Measurements from ENCODE around the gene RAE1.

The RAE1 gene

DNA sequence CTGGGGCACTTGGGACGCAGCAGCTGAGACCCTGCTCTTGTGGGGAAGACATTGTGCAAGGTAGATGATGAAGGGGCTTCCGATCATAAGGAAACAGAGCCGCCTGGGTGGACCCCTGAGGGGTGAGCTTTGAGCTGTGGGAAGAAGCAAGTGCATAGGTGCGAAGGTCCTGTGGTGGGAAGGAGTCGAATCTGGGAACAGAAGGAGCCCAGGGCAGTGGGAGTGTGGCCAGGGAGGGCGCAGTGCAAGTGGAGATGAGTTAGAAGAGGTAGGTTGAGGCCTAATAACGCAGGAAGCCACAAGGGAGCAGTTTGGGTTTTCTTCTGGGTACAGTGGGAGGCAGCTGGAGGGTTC is 50.5 kb downstream of the RAE1 start:
- DNase-seq: no peak

DNA sequence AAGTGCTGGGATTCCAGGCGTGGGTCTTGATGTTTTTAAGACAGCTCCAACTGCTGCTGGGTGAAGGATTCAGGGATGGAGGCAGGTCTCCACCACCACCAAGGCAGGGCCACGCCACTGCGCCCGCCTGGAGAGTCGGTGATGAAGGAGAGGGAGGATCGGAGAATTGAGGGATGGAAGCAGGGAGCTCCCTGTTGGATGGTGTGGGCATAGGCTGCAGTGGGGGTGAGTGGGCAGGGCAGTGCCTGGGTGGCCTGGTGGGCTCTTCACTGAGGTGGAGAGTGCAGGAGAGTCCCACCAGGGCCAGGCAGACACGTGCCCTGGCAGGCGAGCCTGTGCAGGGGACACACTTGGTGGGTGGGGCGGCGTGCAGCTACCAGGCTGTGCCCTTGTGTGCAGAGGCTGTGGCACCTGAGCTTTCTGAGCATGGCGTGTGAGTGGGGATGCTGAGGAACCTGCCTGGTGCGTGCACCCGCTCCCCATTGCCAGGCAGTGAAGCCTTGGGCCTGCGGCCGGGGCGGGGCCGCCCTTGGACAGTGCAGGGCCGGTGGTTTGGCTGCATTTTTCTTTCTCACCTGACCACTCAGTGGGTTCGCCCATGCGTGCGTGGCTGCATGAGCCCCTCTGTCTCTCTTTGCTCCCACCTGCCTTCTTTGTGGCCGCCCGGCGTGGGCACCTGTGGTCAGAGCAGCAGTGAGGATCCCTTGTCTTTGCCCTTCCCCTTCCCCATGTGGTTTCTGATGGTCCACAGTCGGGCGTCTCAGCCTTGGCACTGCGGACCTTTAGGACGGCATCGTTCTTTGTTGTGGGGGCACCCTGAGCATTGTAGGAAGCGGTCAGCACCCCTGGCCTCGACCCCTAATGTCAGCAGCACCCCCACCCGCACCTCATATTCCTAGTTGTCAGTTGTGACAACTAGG is 51.4 kb downstream of the RAE1 start:
- no peak for DNase-seq

DNA sequence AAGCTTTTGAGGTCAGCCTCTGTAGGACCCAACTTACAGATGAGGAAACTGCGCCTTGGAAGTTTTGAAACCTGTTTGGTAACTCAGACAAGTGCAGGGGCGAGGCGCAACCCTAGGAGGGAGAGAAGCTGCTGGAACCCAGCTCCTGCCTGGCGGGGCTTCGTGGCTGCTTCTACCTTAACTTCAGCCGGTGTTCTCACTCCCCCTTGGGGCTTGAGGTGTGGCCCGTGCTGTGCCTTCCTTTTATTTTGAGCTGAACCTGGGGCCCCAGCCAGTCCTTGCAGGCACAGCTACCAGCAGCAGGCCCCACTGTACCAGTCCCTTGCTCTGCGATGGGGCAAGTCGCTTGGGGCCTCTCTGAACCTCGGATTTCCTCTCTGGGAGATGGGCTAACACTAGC is 52.2 kb downstream of the RAE1 start:
- DNase-seq: no peak

DNA sequence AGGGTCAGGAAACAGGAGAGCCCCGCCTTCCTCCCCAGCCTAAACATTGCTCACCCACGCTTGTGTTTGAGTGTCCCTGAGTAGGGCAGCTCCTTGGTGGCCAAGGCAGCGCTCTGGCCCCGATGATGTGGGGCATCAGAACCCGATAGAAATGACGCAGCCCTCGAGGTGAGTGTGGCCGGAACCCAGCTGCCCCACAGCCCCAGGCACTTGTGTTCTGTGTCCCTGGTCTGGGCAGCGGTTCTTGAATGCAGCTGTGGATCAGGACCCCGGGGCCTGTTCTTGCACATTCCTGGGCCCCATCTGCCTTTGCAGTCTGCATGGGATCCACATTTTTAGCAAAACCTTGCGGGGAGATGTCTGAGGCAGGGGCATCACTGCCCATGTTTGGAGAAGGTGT is 53.0 kb downstream of the RAE1 start:
- no peak for DNase-seq

- DNase-seq: no peak
Measured at GRCh38 chr20:57404419-57405072, 53.5 kb downstream of the RAE1 start.

- no peak for DNase-seq
Measured at GRCh38 chr20:57405236-57406016, 54.4 kb downstream of the RAE1 start.

- no peak for DNase-seq
Measured at GRCh38 chr20:57407541-57407956, 56.5 kb downstream of the RAE1 start.

DNA sequence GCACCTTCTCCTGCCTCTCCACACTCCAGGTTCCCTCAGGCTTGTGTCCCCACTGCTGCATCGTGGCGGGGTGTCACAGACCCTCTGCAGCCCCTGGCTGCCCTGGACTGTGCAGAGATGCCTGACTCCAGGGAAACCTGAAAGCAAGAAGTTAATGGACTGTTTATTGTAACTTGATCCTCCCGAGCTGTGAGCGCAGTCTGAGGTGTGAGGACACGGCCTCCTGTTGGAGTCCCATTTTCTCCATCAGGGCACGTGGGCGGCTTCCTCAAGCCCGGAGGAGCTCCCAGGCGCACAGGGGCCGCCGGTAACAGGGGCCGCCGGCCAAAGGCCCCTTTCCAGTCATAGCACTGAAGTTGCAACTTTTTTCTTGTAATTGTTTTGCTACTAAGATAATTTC is 57.1 kb downstream of the RAE1 start:
- DNase-seq: no peak

DNA sequence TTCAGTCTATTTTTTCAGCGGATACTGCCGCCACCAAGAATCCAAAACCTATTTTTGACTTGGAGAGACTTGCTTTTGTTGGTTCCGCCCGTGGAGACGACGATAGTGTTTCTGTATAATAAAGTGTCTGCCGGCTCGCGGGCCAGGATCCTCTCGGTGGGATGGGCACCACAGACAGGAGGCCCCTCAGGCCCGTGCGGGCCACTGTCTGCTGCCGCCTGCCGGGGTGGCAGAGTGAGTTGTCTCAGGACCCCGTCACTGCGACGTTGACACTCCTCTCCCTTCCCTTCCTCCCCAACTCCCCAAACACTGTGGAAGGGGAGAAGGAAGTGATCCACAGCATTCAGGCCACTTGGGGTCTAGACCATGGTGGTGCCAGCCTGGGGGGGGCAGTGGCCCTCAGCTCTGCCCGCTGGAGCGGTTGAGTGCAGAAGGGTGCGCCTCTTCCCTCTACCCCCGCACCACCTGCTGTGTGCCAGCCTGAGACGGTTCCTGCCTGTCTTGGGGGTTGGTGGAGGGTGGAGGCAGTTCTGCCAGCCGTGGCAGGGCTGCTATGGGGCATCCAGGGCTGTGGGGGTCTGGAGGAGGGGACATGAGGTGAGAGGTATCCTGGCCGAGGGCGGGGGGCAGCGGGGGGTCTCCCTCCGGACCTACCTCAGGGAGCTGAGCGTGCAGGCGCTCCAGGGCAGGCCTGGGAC is 57.6 kb downstream of the RAE1 start:
- DNase-seq: no peak

DNA sequence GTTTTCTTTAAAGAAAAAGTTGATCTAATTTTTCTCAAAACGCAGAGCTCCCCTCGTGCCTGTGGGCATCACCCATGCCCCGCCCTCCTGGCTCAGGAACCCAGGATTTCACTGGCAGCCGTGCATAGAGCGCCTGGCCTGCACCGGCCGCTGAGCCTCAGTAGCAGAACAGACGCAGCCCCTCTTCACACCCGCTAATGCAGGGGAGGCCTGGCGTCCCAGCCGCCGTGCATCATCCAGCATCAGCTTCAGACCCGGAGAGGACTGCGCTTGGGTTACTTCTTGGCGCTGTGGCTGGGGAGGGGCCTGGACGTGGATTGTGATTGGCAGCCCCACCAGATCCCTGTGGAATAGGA is 58.2 kb downstream of the RAE1 start:
- no peak for DNase-seq

DNA sequence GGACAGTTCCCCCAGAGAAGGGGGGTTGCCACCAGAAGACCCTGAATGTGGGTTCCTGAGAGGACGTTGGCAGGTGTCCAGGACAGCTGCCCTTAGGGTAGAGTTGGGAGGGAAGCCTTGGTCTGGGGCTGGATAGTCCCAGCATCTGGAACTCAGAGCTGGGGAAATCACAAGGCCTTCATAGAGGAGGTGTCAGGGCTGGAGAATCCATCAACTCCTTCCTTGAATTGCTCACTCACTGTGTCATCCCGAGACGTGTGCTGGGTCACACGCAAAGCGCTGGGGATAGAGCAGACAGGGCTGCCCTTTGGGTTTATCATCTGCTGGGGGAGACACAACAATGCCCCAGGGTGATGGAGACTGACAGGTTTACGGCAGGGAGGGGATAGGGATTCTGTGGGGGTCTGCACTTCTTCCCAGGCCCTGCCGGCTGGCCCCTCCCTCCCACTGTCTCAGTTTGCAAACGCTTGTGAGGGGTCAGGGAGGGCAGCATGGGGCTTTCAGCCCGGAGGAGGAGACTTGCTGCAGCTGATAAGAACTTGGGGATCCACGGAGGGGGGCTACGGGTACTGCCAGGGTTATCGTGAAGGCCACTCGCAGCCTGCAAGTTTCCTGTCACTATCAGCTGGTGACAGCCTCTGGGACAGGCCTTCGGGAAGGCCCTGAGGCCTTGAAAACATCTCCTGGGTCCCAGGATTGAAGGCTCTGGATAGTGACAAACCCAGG is 58.8 kb downstream of the RAE1 start:
- no peak for DNase-seq

DNA sequence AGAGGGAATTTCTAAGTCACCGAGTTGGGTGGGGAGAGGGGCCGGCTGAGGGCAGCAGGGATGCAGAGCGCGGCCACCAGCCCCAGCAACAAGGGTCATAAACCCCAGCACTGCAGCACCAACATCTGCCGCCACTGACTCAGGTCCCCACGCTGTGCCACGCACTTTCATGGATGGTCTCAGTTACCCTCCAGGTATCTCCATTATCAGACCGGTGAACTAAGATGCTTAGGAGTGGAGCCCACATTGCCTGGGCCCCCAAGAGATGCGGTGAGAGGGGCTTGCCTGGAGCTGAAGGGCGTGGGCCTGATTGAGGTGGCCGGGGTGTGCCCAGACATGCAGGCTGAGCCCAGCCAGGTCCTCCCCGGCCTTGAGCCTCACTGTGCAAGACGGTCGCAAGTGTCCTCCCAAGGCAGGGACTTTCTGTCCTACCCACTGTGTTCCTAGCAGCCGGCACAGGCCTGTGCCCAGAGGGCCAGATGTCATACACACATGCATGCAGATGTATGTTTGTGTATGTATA is 59.4 kb downstream of the RAE1 start:
- no peak for DNase-seq

DNA sequence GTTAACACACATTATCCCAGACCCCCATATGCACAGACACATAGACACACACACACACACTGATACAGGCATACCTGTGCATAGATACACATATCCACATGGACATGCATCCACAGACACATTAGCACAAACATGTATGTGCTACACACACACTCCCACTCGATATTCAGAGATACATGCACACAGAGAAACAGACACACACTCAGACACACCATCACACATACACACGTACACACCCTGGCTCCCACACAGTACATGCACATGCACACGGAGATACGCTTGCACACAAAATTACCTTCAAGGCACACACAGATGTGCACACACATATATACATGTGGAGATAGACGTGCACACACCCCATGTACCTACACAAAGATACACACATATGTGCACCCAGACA is 59.9 kb downstream of the RAE1 start:
- DNase-seq: no peak

- no peak for DNase-seq
Measured at GRCh38 chr20:57411406-57412283, 60.6 kb downstream of the RAE1 start.

- DNase-seq: no peak
Measured at GRCh38 chr20:57412347-57413029, 61.4 kb downstream of the RAE1 start.

GRCh38 chr20:57413986-57414385 is 62.9 kb downstream of the RAE1 start:
- no peak for DNase-seq

GRCh38 chr20:57414867-57415592 is 64.0 kb downstream of the RAE1 start:
- peak; percentile 72 for DNase-seq

DNA sequence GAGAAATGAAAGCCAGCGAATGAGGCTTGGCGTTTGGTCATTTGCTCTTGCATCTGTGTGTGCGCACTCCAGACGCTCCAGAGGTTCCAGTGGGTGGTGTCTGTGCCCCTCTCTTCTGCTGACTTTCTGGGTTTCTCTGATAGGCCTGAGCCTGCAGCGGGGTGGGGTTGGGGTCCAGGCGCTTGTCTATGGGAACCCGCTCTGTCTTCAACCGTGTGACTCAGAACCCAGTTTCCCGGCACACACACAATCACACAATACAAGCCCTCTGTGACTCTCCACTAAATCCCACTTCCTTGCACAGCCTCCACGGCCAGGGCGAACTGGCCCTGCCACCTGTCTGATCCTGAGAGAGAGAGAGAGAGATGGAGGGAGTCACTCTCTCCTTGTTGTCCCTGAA is 64.7 kb downstream of the RAE1 start:
- no peak for DNase-seq

DNA sequence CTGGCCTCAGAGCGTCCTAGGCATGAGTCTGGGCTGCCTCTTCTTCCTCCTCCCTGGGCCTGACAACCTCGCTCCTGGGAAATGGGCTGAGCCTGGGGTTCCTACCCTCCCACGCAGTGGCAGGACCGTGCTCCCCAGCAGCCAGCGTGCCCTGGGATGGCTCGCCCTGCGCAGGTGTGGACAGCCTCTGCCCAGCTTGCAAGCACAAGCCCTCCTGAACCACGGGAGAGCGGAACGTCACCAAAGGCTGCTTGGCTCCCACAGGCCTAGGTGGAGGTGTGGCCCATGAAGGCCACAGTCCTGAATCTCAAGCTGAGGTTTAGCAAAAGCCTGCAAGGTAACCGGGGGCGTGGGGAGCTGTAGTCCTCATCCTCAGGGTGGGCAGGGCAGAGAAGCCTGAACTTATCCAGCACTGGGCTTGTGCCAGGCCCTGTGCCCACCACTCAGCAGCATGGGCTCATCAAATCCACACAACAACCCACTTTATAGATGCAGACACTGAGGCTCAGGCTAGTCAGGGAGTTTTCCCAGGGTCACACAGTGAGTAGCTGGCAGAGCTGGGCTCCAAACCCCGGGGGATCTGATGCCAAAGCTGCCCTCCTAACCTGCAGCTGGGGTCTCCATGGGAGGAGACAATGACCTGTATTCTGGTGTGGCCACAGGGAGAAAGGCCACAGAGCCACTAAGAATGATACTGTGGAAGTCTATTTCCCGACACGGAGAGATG is 65.4 kb downstream of the RAE1 start:
- no peak for DNase-seq
